GM12878 (cell line): ENCODE results near the gene IL19. TPM values are rescaled to one million over a fixed set of nuclear protein-coding genes. Genes with fewer than 3 reads are reported as not detected.

Source experiments
- ATAC-seq: fragments of 200-7000 bp; cut with Tn5 transposase; 3 replicates; pipeline ENCODE4 v1.9.1; 2020; ENCODE audit warnings: mild to moderate bottlenecking, moderate library complexity
- BruUV-seq: library from RNA; stranded (reverse); fragments of 400-500 nt; replicated peaks from 2 replicates; lab custom pipeline; 2021; lab: Mats Ljungman, UMichigan
- CTCF ChIA-PET: fragments of 300-600 bp; sonication (Branson Sonifier 250); formaldehyde crosslinking; extraction: SDS; loops from one replicate; lab custom pipeline; 2021; ENCODE audit warnings: inconsistent platforms; lab: Yijun Ruan, JAX
- POLR2A ChIA-PET: fragments of 350-600 bp; formaldehyde crosslinking; extraction: SDS; loops from one replicate; lab custom pipeline; 2021; ENCODE audit warnings: inconsistent platforms; lab: Charles Lee
- RAD21 ChIA-PET: fragments of 300-600 bp; sonication (Branson Sonifier 250); formaldehyde crosslinking; loops from one replicate; lab custom pipeline; 2023; ENCODE audit warnings: antibody characterized with exemption; ENCODE audit not compliant: unreplicated experiment; lab: Charles Lee
- SMC1A ChIA-PET: fragments of 300-600 bp; sonication (Branson Sonifier 250); formaldehyde crosslinking; loops from one replicate; lab custom pipeline; 2023; ENCODE audit not compliant: unreplicated experiment, uncharacterized antibody; lab: Charles Lee
- DNase-seq: peaks from one replicate; pipeline ENCODE4 v3.0.0-alpha.2; 2011; ENCODE audit warnings: low read depth, low spot score
- FAIRE-seq: peaks from 3 replicates; lab custom pipeline; 2011; peaks lifted over from hg19 to GRCh38; lab: Jason Lieb, UNC
- H2AFZ ChIP-seq: 2 replicates; pipeline ENCODE4 v1.6.0; 2011; ENCODE audit warnings: low read depth, low read length, control low read depth; ENCODE audit not compliant: control insufficient read depth
- H3K27ac ChIP-seq: 2 replicates; pipeline ENCODE4 v1.5.1; 2011; ENCODE audit warnings: control low read depth; ENCODE audit not compliant: control insufficient read depth, insufficient read depth
- H3K27me3 ChIP-seq, 2 experiments: replicated peaks in 1 of 2; 2 replicates each; pipeline versions ENCODE4 v1.6.0 to v1.6.1; 2011; ENCODE audit warnings: low read length in 1 of 2; ENCODE audit not compliant: control insufficient read depth in 2 of 2, insufficient read depth in 2 of 2
- H3K36me3 ChIP-seq, 2 experiments: 2 replicates each; pipeline ENCODE4 v1.5.1; 2011; ENCODE audit warnings: low read length in 1 of 2; ENCODE audit not compliant: control insufficient read depth in 2 of 2, insufficient read depth in 2 of 2
- H3K4me1 ChIP-seq: 2 replicates; pipeline ENCODE4 v1.6.1; 2011; ENCODE audit warnings: mild to moderate bottlenecking, low read length, moderate library complexity, mixed read lengths; ENCODE audit not compliant: control insufficient read depth, insufficient read depth
- H3K4me2 ChIP-seq: 2 replicates; pipeline ENCODE4 v1.6.0; 2011; ENCODE audit warnings: control low read depth; ENCODE audit not compliant: control insufficient read depth, insufficient read depth
- H3K4me3 ChIP-seq: fragments of 200-600 bp; sonication (generic); 2 replicates; pipeline ENCODE4 v1.5.1; 2016
- H3K79me2 ChIP-seq: 2 replicates; pipeline ENCODE4 v1.6.0; 2011; ENCODE audit warnings: low read length; ENCODE audit not compliant: control insufficient read depth, insufficient read depth
- H3K9ac ChIP-seq: 2 replicates; pipeline ENCODE4 v1.8.0; 2011; ENCODE audit warnings: low read length, control low read depth, mixed read lengths; ENCODE audit not compliant: control insufficient read depth, insufficient read depth
- H3K9me3 ChIP-seq: replicated peaks from 3 replicates; pipeline ENCODE4 v1.5.1; 2011; ENCODE audit warnings: mild to moderate bottlenecking, low read length; ENCODE audit not compliant: control insufficient read depth, insufficient read depth
- H4K20me1 ChIP-seq: 2 replicates; pipeline ENCODE4 v1.6.0; 2011; ENCODE audit not compliant: control insufficient read depth, insufficient read depth
- BCLAF1 ChIP-seq: fragments of 450-650 bp; IDR thresholded peaks from 2 replicates; pipeline ENCODE4 v1.6.1; 2017; ENCODE audit warnings: antibody characterized with exemption, mild to moderate bottlenecking, moderate library complexity
- CBFB ChIP-seq: IDR thresholded peaks from 2 replicates; pipeline ENCODE4 v1.6.1; 2016; ENCODE audit warnings: antibody characterized with exemption, low read depth
- CREM ChIP-seq: IDR thresholded peaks from 2 replicates; pipeline ENCODE4 v1.6.1; 2014; ENCODE audit warnings: antibody characterized with exemption, low read depth
- FOXK2 ChIP-seq: fragments of 450-650 bp; IDR thresholded peaks from 2 replicates; pipeline ENCODE4 v1.6.1; 2017; ENCODE audit warnings: mild to moderate bottlenecking, moderate library complexity
- HCFC1 ChIP-seq: fragments of 150-350 bp; IDR thresholded peaks from 2 replicates; pipeline ENCODE4 v1.6.1; 2014; ENCODE audit warnings: low read length
- HDGF ChIP-seq: fragments of 450-650 bp; IDR thresholded peaks from 2 replicates; pipeline ENCODE4 v1.6.1; 2016; ENCODE audit warnings: antibody characterized with exemption
- JUNB ChIP-seq: IDR thresholded peaks from 2 replicates; pipeline ENCODE4 v1.6.1; 2016; ENCODE audit warnings: antibody characterized with exemption, mild to moderate bottlenecking
- KLF5 ChIP-seq: fragments of 450-650 bp; IDR thresholded peaks from 2 replicates; pipeline ENCODE4 v1.6.1; 2014; ENCODE audit warnings: mild to moderate bottlenecking; ENCODE audit not compliant: partially characterized antibody
- MAX ChIP-seq: IDR thresholded peaks from 2 replicates; pipeline ENCODE4 v1.6.1; 2012; ENCODE audit warnings: low read depth, low read length, improper control_type of control experiment
- MYC ChIP-seq: IDR thresholded peaks from 2 replicates; pipeline ENCODE4 v1.6.1; 2011; ENCODE audit warnings: mild to moderate bottlenecking, low read length, moderate library complexity, inconsistent platforms; ENCODE audit not compliant: insufficient read depth, insufficient replicate concordance, insufficient read length, severe bottlenecking
- PKNOX1 ChIP-seq: fragments of 450-650 bp; IDR thresholded peaks from 2 replicates; pipeline ENCODE4 v1.6.1; 2016; ENCODE audit warnings: mild to moderate bottlenecking
- RUNX3 ChIP-seq: IDR thresholded peaks from 2 replicates; pipeline ENCODE4 v1.6.1; 2012; ENCODE audit warnings: low read length, inconsistent platforms
- SIX5 ChIP-seq: IDR thresholded peaks from 2 replicates; pipeline ENCODE4 v1.6.1; 2011; ENCODE audit warnings: mild to moderate bottlenecking, low read depth, low read length, moderate library complexity; ENCODE audit not compliant: severe bottlenecking
- STAT1 ChIP-seq: fragments of 450-650 bp; conservative IDR thresholded peaks from 2 replicates; pipeline ENCODE4 v1.6.1; 2014; ENCODE audit warnings: antibody characterized with exemption, mild to moderate bottlenecking
- TARDBP ChIP-seq: IDR thresholded peaks from 2 replicates; pipeline ENCODE4 v1.6.1; 2016; ENCODE audit warnings: borderline replicate concordance
- TBL1XR1 ChIP-seq: IDR thresholded peaks from 2 replicates; pipeline ENCODE4 v1.6.1; 2012; ENCODE audit warnings: low read depth, low read length, improper control_type of control experiment
- ZNF274 ChIP-seq: IDR thresholded peaks from one replicate; pipeline ENCODE4 v1.8.0; 2011; ENCODE audit not compliant: insufficient read length, insufficient read depth
- ZNF384 ChIP-seq: IDR thresholded peaks from 2 replicates; pipeline ENCODE4 v1.6.1; 2012; ENCODE audit warnings: low read depth, mild to moderate bottlenecking, low read length, improper control_type of control experiment, borderline replicate concordance
- ZSCAN29 ChIP-seq: fragments of 450-650 bp; IDR thresholded peaks from 2 replicates; pipeline ENCODE4 v1.6.1; 2017; ENCODE audit warnings: mild to moderate bottlenecking, moderate library complexity
- WGBS: methylation state at CpG from one replicate; pipeline ENCODE4 v1.1.6; 2016; ENCODE audit warnings: low lambda C conversion rate; ENCODE audit not compliant: insufficient replicate concordance, insufficient coverage; ENCODE audit errors: missing lambda C conversion rate; 5-methylcytosine and 5-hydroxymethylcytosine counted together
- in situ Hi-C: fragments of 300-500 bp; cut with MboI; formaldehyde crosslinking; loops from 9 replicates; pipeline ENCODE4 v1.14.3; 2018; ENCODE audit warnings: mixed read lengths
- intact Hi-C: fragments of 100-400 bp; cut with micrococcal nuclease; formaldehyde crosslinking; loops from one replicate; pipeline ENCODE4 v1.14.2; 2022; ENCODE audit not compliant: unreplicated experiment
- polyA plus RNA-seq, 11 experiments: library from polyadenylated mRNA; depleted of rRNA in 4 of 11; unstranded in 6 of 11; stranded (reverse) in 5 of 11; fragments of >200 nt; fragmentation: Nextera tagmentation in 4 of 11; fragmentation: Illumina TruSeq in 1 of 11; extraction: Ambion mirVana in 4 of 11; extraction: Trizol in 1 of 11; gene quantifications; 1 replicate in 1 of 11; 2 replicates in 10 of 11; pipeline versions ENCODE4 v1.2.1 to v1.2.3, GENCODE V29; 2011 to 2016; ENCODE audit warnings: inconsistent platforms in 2 of 11, missing spikeins in 2 of 11, low read depth in 1 of 11
- total RNA-seq, 4 experiments: library from RNA; depleted of rRNA in 3 of 4; stranded (reverse); fragments of >200 nt in 3 of 4; fragmentation: Illumina TruSeq in 1 of 4; extraction: Trizol in 1 of 4; gene quantifications; 2 replicates each; pipeline versions ENCODE4 v1.2.1 to v1.2.3, GENCODE V29; 2013 to 2021

IL19 gene
- total and polyA plus RNA-seq, 10 of the 15 experiments (the other 5 are each of a cell fraction or from before 2014, with no cell fraction given), result 0.10 to 0.73 (median 0.28) TPM; not detected in 6

GRCh38 chr1:206737729-206738201, 32.8 kb upstream of the IL19 start:
- Histone ChIP-seq H3K4me2 (peak overlapping the region; percentile 2; the same call in 1 of the 2 replicates), H3K79me2 (no peaks in the 10 kb centered on the region), H3K27me3 (no peaks in the 10 kb centered on the region), H3K9me3 (no peaks in the 10 kb centered on the region), H3K9ac (0 out of 2 replicates have a peak overlapping the region, but pooled peaks have one; percentile 5), H2AFZ (no peak overlapping the region), H3K36me3 (peaks cover 18% of the 10 kb centered on the region in 2 experiments; a peak in 3 of 4 replicates), H3K27ac (peak overlapping the region; percentile 40), H4K20me1 (peaks cover 3% of the 10 kb centered on the region), H3K4me1 (peaks cover 58% of the 10 kb centered on the region), H3K4me3 (no peak overlapping the region)
- FAIRE-seq (no peak), ATAC-seq (peak; percentile 4; the same call in 2 of the 3 replicates), DNase-seq (no peak)
- SMC1A ChIA-PET, result interaction anchor here (0.6 to 6.4 kb wide), 14 partner anchors 9 to 194 kb away, joined by 3 to 417 read pairs (median 4); partner anchors contain the start of genes IL10 and IL19
- in situ Hi-C loops, result loop anchor here (5.0 kb wide), 2 partner anchors 35 to 65 kb away; partner anchors contain the start of genes IL10 and IL19
- RAD21 ChIA-PET, result interaction anchor here (0.9 to 9.3 kb wide), 11 partner anchors 13 to 245 kb away, joined by 3 to 297 read pairs (median 6); partner anchors contain the start of genes IL10 and IL19
- no TSS peak for BruUV-seq
- WGBS, result 4% methylated on average over 3 of the region's 3 CpGs
- no peak for TF ChIP-seq STAT1
- TF ChIP-seq ZNF384, result no peak
- TF ChIP-seq KLF5, result no peak
- TF ChIP-seq JUNB, result no peak
- TF ChIP-seq ZNF274, result no peak
- peak; percentile 45; the same call in 1 of the 2 replicates for TF ChIP-seq PKNOX1
- no peak for TF ChIP-seq ZSCAN29
- no peak for TF ChIP-seq HCFC1
- no peak for TF ChIP-seq TBL1XR1
- no peak for TF ChIP-seq SIX5
- TF ChIP-seq CBFB, result peak; percentile 4; the same call in 1 of the 2 replicates
- no peak for TF ChIP-seq BCLAF1
- no peak for TF ChIP-seq TARDBP
- no peak for TF ChIP-seq HDGF
- TF ChIP-seq FOXK2, result no peak
- TF ChIP-seq MAX, result no peak
- TF ChIP-seq CREM, result no peak
- no peak for TF ChIP-seq MYC
- TF ChIP-seq RUNX3, result peak; percentile 42
- intact Hi-C loops, result loop anchor here (5.0 kb wide), 1 partner anchor 675 kb away; no protein-coding TSS in a partner anchor
- POLR2A ChIA-PET, result interaction anchor here (0.8 to 1.2 kb wide), 4 partner anchors 33 to 67 kb away, joined by 3 to 15 read pairs (median 4); partner anchors contain the start of gene IL19
- CTCF ChIA-PET, result interaction anchor here (0.6 to 20.3 kb wide), 15 partner anchors 13 to 243 kb away, joined by 3 to 805 read pairs (median 5); partner anchors contain the start of genes IL10 and IL19
